ENCODE results near the gene CALML4. TPM values are rescaled to one million over a fixed set of nuclear protein-coding genes. Genes with fewer than 3 reads are reported as not detected.

The CALML4 gene
- total and polyA plus RNA-seq, 4 donors, result 4.4 to 21.3 (median 6.9) TPM

DNA sequence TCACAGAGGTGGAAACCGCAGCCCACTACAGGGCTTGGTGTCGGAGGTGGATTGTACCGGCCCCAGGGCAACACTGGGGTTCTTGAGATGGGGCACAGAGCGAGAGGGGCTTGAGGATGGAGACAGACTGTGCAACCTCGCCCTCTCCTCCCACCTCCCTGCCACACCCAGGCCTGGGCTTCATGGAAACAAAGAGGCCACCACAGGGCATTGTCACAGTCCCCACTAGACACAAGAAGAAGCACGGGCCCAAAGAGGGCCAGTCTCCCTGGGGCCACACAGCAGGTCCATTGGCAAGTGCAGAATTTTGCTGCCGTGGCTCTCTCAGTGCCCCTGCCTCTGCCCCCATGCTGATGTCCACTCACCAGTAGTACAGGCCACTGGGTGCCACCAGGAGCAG is 4.1 kb upstream of the CALML4 start:
- Histone ChIP-seq H3K27me3 (ENCODE audit: control insufficient read depth, insufficient read depth, low read length) (no peaks in the 10 kb centered on the region), H3K9me3 (ENCODE audit: control insufficient read depth, insufficient read depth, low read length) (no peaks in the 10 kb centered on the region), H3K36me3 (ENCODE audit: control insufficient read depth, insufficient read depth, low read length) (peaks cover 23% of the 10 kb centered on the region), H3K4me1 (ENCODE audit: control insufficient read depth, insufficient read depth, low read length) (peaks cover 46% of the 10 kb centered on the region), H3K4me3 (ENCODE audit: low read depth, low read length) (no peak overlapping the region), H3K27ac (ENCODE audit: low read depth, low read length) (no peak overlapping the region)
- DNase-seq (ENCODE audit: low read depth in 4 of 6, low spot score in 6 of 6), result no peak
- 72% methylated on average over 2 of the region's 7 CpGs for WGBS (ENCODE audit: insufficient coverage)

DNA sequence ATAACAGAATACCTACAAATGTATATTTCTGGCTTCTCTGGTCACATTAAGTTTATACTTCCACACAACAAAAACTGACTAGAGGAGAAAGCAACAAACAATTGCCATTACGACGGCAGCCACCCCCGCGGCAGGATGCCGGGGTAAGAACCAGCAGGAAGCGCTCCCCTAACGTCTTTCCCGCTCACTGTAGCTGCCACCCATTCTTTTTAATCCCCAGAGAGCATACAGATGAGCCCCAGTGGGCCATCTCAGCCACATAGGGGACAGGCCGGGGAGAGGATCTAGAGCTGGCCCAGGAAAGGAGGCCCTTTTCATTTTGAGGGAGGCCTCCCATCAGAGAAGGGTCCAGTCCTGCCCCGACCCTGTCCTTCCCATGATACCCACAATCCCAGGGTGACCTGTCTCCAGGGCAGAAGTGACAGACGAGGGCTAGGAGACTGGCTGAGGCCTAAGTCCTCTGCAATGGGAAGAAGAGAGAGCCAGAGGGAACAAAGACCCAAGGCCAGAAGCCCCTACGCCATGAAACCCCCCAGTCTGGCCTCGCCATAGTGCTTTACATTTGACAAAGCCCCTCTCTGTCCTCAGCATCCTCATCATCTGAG is 3.6 kb upstream of the CALML4 start:
- no peak overlapping the region for H3K27ac ChIP-seq (ENCODE audit: low read depth, low read length)
- H3K36me3 ChIP-seq (ENCODE audit: control insufficient read depth, insufficient read depth, low read length), result peaks cover 18% of the 10 kb centered on the region
- H3K4me3 ChIP-seq (ENCODE audit: low read depth, low read length), result no peak overlapping the region
- H3K9me3 ChIP-seq (ENCODE audit: control insufficient read depth, insufficient read depth, low read length), result no peaks in the 10 kb centered on the region
- H3K27me3 ChIP-seq (ENCODE audit: control insufficient read depth, insufficient read depth, low read length), result no peaks in the 10 kb centered on the region
- H3K4me1 ChIP-seq (ENCODE audit: control insufficient read depth, insufficient read depth, low read length), result peaks cover 51% of the 10 kb centered on the region
- DNase-seq (ENCODE audit: low read depth in 4 of 6, low spot score in 6 of 6), result no peak
- 53% methylated on average over 9 of the region's 13 CpGs for WGBS (ENCODE audit: insufficient coverage)

DNA sequence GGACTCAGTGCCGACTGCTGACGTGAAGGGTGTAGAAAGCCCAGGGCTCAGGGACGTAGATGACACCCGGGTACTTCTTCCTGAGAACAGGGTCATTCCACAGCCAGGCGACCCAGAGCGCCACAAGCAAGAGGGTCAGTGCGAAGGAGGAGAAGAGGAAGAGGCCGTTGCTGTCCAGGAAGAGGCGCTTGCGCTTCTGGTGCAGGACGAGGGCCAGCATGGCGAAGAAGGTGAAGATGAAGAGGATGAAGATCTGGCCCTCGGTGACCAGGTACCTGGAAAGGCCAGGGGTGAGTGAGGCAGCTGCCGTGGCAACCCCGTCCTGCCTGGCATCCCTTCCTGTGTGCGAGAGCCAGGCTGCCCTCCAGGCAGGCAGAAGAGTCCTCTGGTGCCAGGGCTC is 3.0 kb upstream of the CALML4 start:
- Histone ChIP-seq H3K27ac (ENCODE audit: low read depth, low read length) (no peak overlapping the region), H3K36me3 (ENCODE audit: control insufficient read depth, insufficient read depth, low read length) (peaks cover 17% of the 10 kb centered on the region), H3K4me3 (ENCODE audit: low read depth, low read length) (no peak overlapping the region), H3K4me1 (ENCODE audit: control insufficient read depth, insufficient read depth, low read length) (peaks cover 51% of the 10 kb centered on the region), H3K27me3 (ENCODE audit: control insufficient read depth, insufficient read depth, low read length) (no peaks in the 10 kb centered on the region), H3K9me3 (ENCODE audit: control insufficient read depth, insufficient read depth, low read length) (no peaks in the 10 kb centered on the region)
- WGBS (ENCODE audit: insufficient coverage), result 71% methylated on average over 16 of the region's 16 CpGs
- DNase-seq (ENCODE audit: low read depth in 4 of 6, low spot score in 6 of 6), result no peak

DNA sequence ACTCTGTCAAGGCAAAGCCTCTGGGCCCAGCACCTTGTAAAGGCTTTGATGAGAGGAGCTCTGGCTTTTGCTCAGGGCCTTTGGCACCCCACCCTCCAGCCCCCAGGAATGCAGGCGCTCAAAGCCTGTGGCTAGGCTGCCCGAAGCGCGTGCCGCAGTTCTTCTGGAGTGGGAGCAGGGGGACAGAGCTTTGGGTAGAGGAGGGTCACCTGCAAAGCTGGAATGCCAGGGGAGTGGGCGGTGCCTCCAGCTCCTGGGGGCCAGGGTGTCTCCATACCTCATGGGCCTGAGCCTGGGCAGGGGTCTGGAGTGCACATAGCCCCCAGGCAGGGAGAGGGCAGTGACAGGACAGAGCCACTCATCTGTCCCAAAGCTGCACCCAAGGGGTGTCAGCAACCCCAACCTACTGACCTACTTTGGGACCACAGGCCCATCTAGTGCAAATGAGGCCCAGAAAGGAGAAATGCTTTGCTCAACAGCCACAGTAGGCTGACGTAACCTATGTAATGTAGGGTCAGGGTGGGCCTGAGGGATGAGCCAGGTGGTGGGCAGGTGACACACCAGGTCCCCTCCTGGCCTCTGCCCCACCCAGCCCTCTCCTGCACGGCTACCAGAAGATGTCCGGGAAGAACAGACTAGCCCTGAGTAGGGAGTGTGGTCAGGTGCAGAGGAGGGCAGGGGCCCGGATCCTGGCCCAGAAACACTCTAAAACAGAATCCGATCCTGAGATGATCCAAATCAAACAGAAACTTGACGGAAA is 2.2 kb upstream of the CALML4 start:
- WGBS (ENCODE audit: insufficient coverage), result 92% methylated on average over 7 of the region's 12 CpGs
- peaks cover 51% of the 10 kb centered on the region for H3K4me1 ChIP-seq (ENCODE audit: control insufficient read depth, insufficient read depth, low read length)
- peaks cover 17% of the 10 kb centered on the region for H3K36me3 ChIP-seq (ENCODE audit: control insufficient read depth, insufficient read depth, low read length)
- no peak overlapping the region for H3K27ac ChIP-seq (ENCODE audit: low read depth, low read length)
- no peaks in the 10 kb centered on the region for H3K27me3 ChIP-seq (ENCODE audit: control insufficient read depth, insufficient read depth, low read length)
- no peak overlapping the region for H3K4me3 ChIP-seq (ENCODE audit: low read depth, low read length)
- H3K9me3 ChIP-seq (ENCODE audit: control insufficient read depth, insufficient read depth, low read length), result no peaks in the 10 kb centered on the region
- no peak for DNase-seq (ENCODE audit: low read depth in 4 of 6, low spot score in 6 of 6)

DNA sequence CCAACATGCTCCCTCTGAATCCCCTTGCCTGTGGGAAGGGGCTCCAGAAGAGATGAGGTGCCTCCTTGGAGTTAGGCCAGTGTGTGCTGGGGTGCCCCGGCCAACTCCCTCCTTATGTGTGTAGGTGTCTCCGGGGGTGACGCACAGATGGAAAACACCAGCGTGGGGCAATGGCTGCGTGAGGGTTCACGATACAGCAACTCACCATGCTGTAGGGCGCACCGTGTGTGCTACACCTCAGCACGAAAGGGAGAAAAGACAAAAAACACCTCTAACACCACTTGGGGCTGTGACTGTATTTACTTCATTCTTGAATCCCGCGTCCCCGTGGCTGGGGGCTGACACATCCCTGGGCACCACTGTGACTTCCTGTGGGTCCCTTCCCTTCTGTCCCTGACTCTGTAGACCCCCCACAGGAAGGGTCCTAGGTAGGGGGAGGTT is 1.6 kb upstream of the CALML4 start:
- 95% methylated on average over 9 of the region's 12 CpGs for WGBS (ENCODE audit: insufficient coverage)
- Histone ChIP-seq H3K4me3 (ENCODE audit: low read depth, low read length) (no peak overlapping the region), H3K27ac (ENCODE audit: low read depth, low read length) (no peak overlapping the region), H3K36me3 (ENCODE audit: control insufficient read depth, insufficient read depth, low read length) (peaks cover 17% of the 10 kb centered on the region), H3K4me1 (ENCODE audit: control insufficient read depth, insufficient read depth, low read length) (peaks cover 51% of the 10 kb centered on the region), H3K27me3 (ENCODE audit: control insufficient read depth, insufficient read depth, low read length) (no peaks in the 10 kb centered on the region), H3K9me3 (ENCODE audit: control insufficient read depth, insufficient read depth, low read length) (no peaks in the 10 kb centered on the region)
- DNase-seq (ENCODE audit: low read depth in 4 of 6, low spot score in 6 of 6), result no peak

DNA sequence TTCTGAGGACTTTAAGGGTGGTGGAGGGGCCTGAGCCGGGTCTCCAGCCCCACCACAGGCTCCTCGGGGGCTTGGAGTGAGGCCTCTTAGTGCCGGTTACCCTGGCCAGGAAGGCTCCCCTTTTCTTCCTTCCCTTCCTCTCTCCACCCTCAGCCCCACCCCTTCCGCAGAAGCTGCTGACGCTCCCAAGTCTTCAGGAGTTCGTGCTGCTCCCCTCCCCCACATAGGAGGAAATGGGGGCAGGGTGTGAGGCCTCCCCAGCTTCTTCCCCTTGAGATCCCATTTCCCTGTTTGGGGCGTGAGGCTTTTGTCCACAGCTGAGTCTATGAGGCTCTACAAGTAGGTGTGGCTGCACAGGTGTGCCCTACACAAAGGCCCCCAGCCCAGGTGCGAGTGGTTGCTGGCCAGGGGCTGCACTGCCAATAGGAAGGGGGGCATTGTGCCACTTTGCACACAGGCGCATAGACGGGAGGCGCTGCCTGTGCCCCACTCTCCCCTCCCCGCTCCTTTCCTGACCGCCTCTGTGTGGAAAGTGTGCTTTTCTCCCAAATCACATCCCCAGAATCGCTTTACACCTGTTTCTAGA is 915 bp upstream of the CALML4 start:
- DNase-seq (ENCODE audit: low read depth in 4 of 6, low spot score in 6 of 6), result no peak
- peaks cover 46% of the 10 kb centered on the region for H3K4me1 ChIP-seq (ENCODE audit: control insufficient read depth, insufficient read depth, low read length)
- 57% methylated on average over 6 of the region's 14 CpGs for WGBS (ENCODE audit: insufficient coverage)
- H3K4me3 ChIP-seq (ENCODE audit: low read depth, low read length), result no peak overlapping the region
- no peaks in the 10 kb centered on the region for H3K27me3 ChIP-seq (ENCODE audit: control insufficient read depth, insufficient read depth, low read length)
- no peaks in the 10 kb centered on the region for H3K9me3 ChIP-seq (ENCODE audit: control insufficient read depth, insufficient read depth, low read length)
- H3K36me3 ChIP-seq (ENCODE audit: control insufficient read depth, insufficient read depth, low read length), result peaks cover 12% of the 10 kb centered on the region
- no peak overlapping the region for H3K27ac ChIP-seq (ENCODE audit: low read depth, low read length)

DNA sequence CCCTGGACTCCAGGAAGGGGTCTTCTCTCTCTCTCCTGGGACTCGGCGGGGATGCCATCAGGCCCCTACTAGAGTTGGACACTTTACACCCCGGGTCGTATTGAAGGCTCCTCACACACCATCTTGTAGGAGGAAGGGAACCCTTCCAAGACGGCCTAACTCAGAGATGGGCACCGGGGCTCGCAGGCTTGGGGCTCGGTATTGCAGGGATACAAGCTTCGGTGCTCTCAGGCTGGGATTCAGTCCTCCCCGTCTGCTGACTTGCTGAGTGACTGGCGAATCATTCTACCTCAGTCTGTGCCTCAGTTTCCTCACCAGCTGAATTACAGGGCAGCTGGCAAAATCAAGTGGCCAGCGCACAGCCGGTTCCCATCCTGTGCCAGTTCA is 419 bp upstream of the CALML4 start:
- Histone ChIP-seq H3K36me3 (ENCODE audit: control insufficient read depth, insufficient read depth, low read length) (peaks cover 12% of the 10 kb centered on the region), H3K27ac (ENCODE audit: low read depth, low read length) (no peak overlapping the region), H3K4me1 (ENCODE audit: control insufficient read depth, insufficient read depth, low read length) (peaks cover 46% of the 10 kb centered on the region), H3K9me3 (ENCODE audit: control insufficient read depth, insufficient read depth, low read length) (no peaks in the 10 kb centered on the region), H3K4me3 (ENCODE audit: low read depth, low read length) (no peak overlapping the region), H3K27me3 (ENCODE audit: control insufficient read depth, insufficient read depth, low read length) (no peaks in the 10 kb centered on the region)
- WGBS (ENCODE audit: insufficient coverage), result 83% methylated on average over 8 of the region's 13 CpGs
- no peak for DNase-seq (ENCODE audit: low read depth in 4 of 6, low spot score in 6 of 6)

DNA sequence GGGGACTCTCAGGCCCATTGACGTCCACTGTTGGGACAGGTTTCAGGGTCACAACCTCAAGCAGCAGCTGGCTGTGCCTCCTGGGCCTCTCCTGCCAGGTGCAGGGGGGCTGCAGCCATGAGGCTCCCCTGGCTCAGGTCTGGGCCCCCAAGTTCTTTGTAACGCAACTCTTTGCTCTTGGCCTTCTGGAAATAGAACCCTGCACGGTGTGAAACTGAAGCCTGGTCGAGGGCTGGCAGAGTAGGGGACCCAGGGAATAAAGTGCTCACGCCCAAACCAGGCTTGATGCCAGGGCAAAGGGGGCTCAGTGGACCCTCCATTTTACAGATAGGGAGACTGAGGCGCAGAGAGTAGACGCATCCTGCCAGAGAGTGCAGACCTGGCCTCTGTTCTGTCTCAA is 771 bp downstream of the CALML4 start:
- no peak overlapping the region for H3K27ac ChIP-seq (ENCODE audit: low read depth, low read length)
- H3K4me1 ChIP-seq (ENCODE audit: control insufficient read depth, insufficient read depth, low read length), result peaks cover 52% of the 10 kb centered on the region
- no peak for DNase-seq (ENCODE audit: low read depth in 4 of 6, low spot score in 6 of 6)
- no peaks in the 10 kb centered on the region for H3K9me3 ChIP-seq (ENCODE audit: control insufficient read depth, insufficient read depth, low read length)
- H3K4me3 ChIP-seq (ENCODE audit: low read depth, low read length), result no peak overlapping the region
- H3K27me3 ChIP-seq (ENCODE audit: control insufficient read depth, insufficient read depth, low read length), result no peaks in the 10 kb centered on the region
- H3K36me3 ChIP-seq (ENCODE audit: control insufficient read depth, insufficient read depth, low read length), result peaks cover 12% of the 10 kb centered on the region
- WGBS (ENCODE audit: insufficient coverage), result 96% methylated on average over 7 of the region's 7 CpGs

DNA sequence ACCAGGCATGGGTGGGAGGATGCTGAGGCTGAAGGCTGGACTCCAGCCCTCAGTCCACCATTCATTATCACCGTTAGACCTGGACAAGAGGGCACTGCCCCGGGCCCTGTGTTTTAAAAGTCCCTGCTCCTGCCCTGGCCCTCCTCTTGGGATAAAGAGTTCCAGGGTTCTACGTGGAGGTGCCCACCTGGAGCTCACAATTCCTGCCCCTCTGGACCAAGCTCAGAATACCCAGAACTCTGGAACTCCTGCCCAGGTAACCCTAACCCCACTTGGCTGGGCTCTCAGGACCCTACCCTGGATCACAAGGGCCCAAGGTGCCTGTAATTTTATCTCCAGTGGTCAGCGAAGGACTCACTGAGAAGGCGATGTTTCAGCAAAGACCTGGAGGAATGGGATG is 1.2 kb downstream of the CALML4 start:
- DNase-seq (ENCODE audit: low read depth in 4 of 6, low spot score in 6 of 6), result no peak
- Histone ChIP-seq H3K4me1 (ENCODE audit: control insufficient read depth, insufficient read depth, low read length) (peaks cover 53% of the 10 kb centered on the region), H3K9me3 (ENCODE audit: control insufficient read depth, insufficient read depth, low read length) (no peaks in the 10 kb centered on the region), H3K36me3 (ENCODE audit: control insufficient read depth, insufficient read depth, low read length) (peaks cover 12% of the 10 kb centered on the region), H3K27me3 (ENCODE audit: control insufficient read depth, insufficient read depth, low read length) (no peaks in the 10 kb centered on the region), H3K27ac (ENCODE audit: low read depth, low read length) (no peak overlapping the region), H3K4me3 (ENCODE audit: low read depth, low read length) (no peak overlapping the region)
- WGBS (ENCODE audit: insufficient coverage), result 98% methylated on average over 5 of the region's 5 CpGs

DNA sequence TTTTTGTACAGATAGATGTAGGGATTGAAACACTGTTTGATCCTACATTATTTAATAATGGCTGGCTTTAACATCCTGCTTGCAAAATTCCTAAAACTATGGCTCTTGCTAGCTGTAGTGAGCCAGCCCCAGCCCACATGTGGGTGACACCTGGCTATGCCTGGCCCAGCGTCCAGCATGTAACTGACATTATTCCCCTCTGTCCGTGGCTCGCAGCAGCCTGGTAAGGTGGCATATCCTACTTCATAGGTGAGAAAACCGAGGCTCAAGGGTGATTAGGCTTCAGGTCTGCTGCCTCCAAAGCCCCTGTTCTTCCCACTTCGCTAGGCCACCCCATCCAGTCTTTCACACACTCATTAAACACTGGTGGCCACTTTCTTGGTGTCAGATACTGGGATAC is 1.6 kb downstream of the CALML4 start:
- Histone ChIP-seq H3K4me1 (ENCODE audit: control insufficient read depth, insufficient read depth, low read length) (peaks cover 48% of the 10 kb centered on the region), H3K9me3 (ENCODE audit: control insufficient read depth, insufficient read depth, low read length) (no peaks in the 10 kb centered on the region), H3K27ac (ENCODE audit: low read depth, low read length) (no peak overlapping the region), H3K4me3 (ENCODE audit: low read depth, low read length) (no peak overlapping the region), H3K36me3 (ENCODE audit: control insufficient read depth, insufficient read depth, low read length) (peaks cover 12% of the 10 kb centered on the region), H3K27me3 (ENCODE audit: control insufficient read depth, insufficient read depth, low read length) (no peaks in the 10 kb centered on the region)
- DNase-seq (ENCODE audit: low read depth in 4 of 6, low spot score in 6 of 6), result no peak
- whole genome bisulfite sequencing (ENCODE audit: insufficient coverage), result 96% methylated on average over 4 of the region's 5 CpGs

All from spinal cord (tissue), 10 donors.